GM19099 (cell line): ENCODE data around the gene SYT13.

ENCODE experiments used
- POLR2A ChIP-seq: IDR thresholded peaks from 3 replicates; pipeline ENCODE4 v1.6.1; 2011; ENCODE audit warnings: low read depth; ENCODE audit not compliant: insufficient read length; ENCODE audit errors: extremely low read depth

Gene SYT13

GRCh38 chr11:45290586-45290985 lies 4.4 kb upstream of the SYT13 start:
- no peak for TF ChIP-seq POLR2A

GRCh38 chr11:45289369-45289768 lies 3.2 kb upstream of the SYT13 start:
- TF ChIP-seq POLR2A: no peak

- TF ChIP-seq POLR2A: no peak
Observed at GRCh38 chr11:45288339-45288738, 2.2 kb upstream of the SYT13 start.

GRCh38 chr11:45287316-45287903 lies 1.3 kb upstream of the SYT13 start:
- TF ChIP-seq POLR2A: no peak

GRCh38 chr11:45285250-45285828 lies 802 bp downstream of the SYT13 start:
- no peak for TF ChIP-seq POLR2A

GRCh38 chr11:45282081-45282480 lies 4.1 kb downstream of the SYT13 start:
- no peak for TF ChIP-seq POLR2A

GRCh38 chr11:45280449-45280848 lies 5.7 kb downstream of the SYT13 start:
- TF ChIP-seq POLR2A: no peak

GRCh38 chr11:45279645-45280044 lies 6.5 kb downstream of the SYT13 start:
- no peak for TF ChIP-seq POLR2A

GRCh38 chr11:45278714-45279113 lies 7.4 kb downstream of the SYT13 start:
- no peak for TF ChIP-seq POLR2A

- TF ChIP-seq POLR2A: no peak
Observed at GRCh38 chr11:45275828-45276227, 10.3 kb downstream of the SYT13 start.

- no peak for TF ChIP-seq POLR2A
Observed at GRCh38 chr11:45274206-45274605, 11.9 kb downstream of the SYT13 start.

GRCh38 chr11:45273509-45273908 lies 12.6 kb downstream of the SYT13 start:
- no peak for TF ChIP-seq POLR2A

- no peak for TF ChIP-seq POLR2A
Observed at GRCh38 chr11:45272701-45273100, 13.4 kb downstream of the SYT13 start.

- TF ChIP-seq POLR2A: no peak
Observed at GRCh38 chr11:45270946-45271716, 15.0 kb downstream of the SYT13 start.

- TF ChIP-seq POLR2A: no peak
Observed at GRCh38 chr11:45269678-45270077, 16.5 kb downstream of the SYT13 start.

- TF ChIP-seq POLR2A: no peak
Observed at GRCh38 chr11:45267652-45268299, 18.4 kb downstream of the SYT13 start.

- no peak for TF ChIP-seq POLR2A
Observed at GRCh38 chr11:45267052-45267451, 19.1 kb downstream of the SYT13 start.

GRCh38 chr11:45266676-45267020 lies 19.5 kb downstream of the SYT13 start:
- no peak for TF ChIP-seq POLR2A
